ENCODE measurements around the gene CBFA2T3. TPM values are rescaled to one million over a fixed set of nuclear protein-coding genes. Genes with fewer than 3 reads are reported as not detected.

Gene CBFA2T3
- total and polyA plus RNA-seq, 2 donors (not counting 1 experiment from before 2014, with no cell fraction given) = 40.8 to 58.3 TPM

DNA sequence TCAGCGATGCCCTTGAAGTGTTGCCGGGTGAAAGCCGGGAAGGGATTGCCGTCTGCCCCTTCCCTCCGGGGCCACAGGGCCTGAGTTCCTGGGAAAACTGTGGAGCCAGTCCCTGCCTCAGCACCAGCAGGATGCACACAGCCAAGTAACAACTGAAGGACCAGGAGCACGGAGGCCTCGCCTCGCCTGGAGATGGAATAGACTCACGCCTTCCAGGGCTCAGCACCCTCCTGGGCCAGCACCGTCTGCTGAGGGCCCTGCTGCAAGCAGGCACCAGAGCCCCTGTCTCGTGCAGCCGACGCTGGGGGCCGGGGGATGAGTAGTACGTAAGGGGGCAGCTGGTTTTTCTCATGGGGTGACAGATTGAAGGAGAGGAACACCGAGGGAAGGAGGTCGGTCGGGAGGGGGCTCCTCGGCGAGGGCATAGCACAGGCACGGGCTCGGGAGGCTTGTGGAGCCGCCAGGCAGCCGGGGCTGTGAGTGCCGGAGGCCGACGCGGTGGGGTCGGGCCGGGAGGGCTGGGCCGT lies 6.4 kb downstream of the CBFA2T3 start:
- Mint-ChIP-seq H3K27ac (peak overlapping the region; percentile 77), H3K9me3 (ENCODE audit: insufficient read depth) (no peaks in the 10 kb centered on the region), H3K4me1 (peaks cover 95% of the 10 kb centered on the region), H3K27me3 (no peaks in the 10 kb centered on the region), H3K4me3 (peak overlapping the region; percentile 49)
- Histone ChIP-seq H3K36me3 (replicated peaks in 1 of 2; ENCODE audit: control extremely low read depth in 1 of 2, control insufficient read depth in 1 of 2, extremely low read depth in 1 of 2, insufficient read depth in 2 of 2, low read length in 1 of 2) (peaks cover 0 to 7% of the 10 kb centered on the region in 2 experiments), H3K27ac (ENCODE audit: low read length in 2 of 2) (peak overlapping the region in 1 of 2 donors; percentile 84), H3K4me3 (ENCODE audit: control extremely low read depth in 1 of 5, extremely low read depth in 1 of 5, insufficient read depth in 1 of 5, low read depth in 2 of 5, low read length in 4 of 5) (no peak overlapping the region), H3K27me3 (replicated peaks in 1 of 4; ENCODE audit: control extremely low read depth in 1 of 4, control insufficient read depth in 3 of 4, insufficient read depth in 4 of 4, low read length in 3 of 4) (no peaks in the 10 kb centered on the region), H4K20me1 (ENCODE audit: control insufficient read depth, insufficient read depth, low read length, poor library complexity, severe bottlenecking) (peaks cover 37% of the 10 kb centered on the region), H3K79me2 (ENCODE audit: control insufficient read depth, insufficient read depth, low read length) (peaks cover 97% of the 10 kb centered on the region), H3K9ac (ENCODE audit: low read length) (no peak overlapping the region), H3K4me2 (replicated peaks; ENCODE audit: low read depth, low read length, poor library complexity, severe bottlenecking) (peak overlapping the region; percentile 88), H3K9me3 (ENCODE audit: control extremely low read depth in 1 of 3, control insufficient read depth in 2 of 3, insufficient read depth in 1 of 3, low read length in 2 of 3) (peaks cover 0 to 4% (median 0%) of the 10 kb centered on the region in 3 donors), H2AFZ (ENCODE audit: insufficient read depth, low read depth, low read length, poor library complexity, severe bottlenecking) (no peak overlapping the region), H3K4me1 (ENCODE audit: control insufficient read depth in 2 of 2, insufficient read depth in 2 of 2, low read length in 2 of 2) (peaks cover 99 to 100% of the 10 kb centered on the region in 2 donors)
- intact Hi-C loops (cut with micrococcal nuclease) = no loop called here
- CTCF ChIA-PET = interaction anchor here (1.1 to 1.3 kb wide), 2 partner anchors 12 to 26 kb away, joined by 3 read pairs; no protein-coding TSS in a partner anchor
- ATAC-seq (ENCODE audit: low read depth) (no peak), DNase-seq (peak; percentile 36)
- WGBS (ENCODE audit: insufficient coverage) = 90% methylated on average over 18 of the region's 31 CpGs
- POLR2A ChIA-PET = interaction anchor here (0.9 to 4.8 kb wide), 4 partner anchors 7 to 13 kb away, joined by 4 to 53 read pairs (median 14); partner anchors contain the start of gene CBFA2T3
- TF ChIP-seq EZH2 (IDR thresholded peaks at IDR 0.05; ENCODE audit: borderline replicate concordance, insufficient read depth, low read depth, low read length, poor library complexity, severe bottlenecking) = no peak
- TF ChIP-seq, protein P1, sequence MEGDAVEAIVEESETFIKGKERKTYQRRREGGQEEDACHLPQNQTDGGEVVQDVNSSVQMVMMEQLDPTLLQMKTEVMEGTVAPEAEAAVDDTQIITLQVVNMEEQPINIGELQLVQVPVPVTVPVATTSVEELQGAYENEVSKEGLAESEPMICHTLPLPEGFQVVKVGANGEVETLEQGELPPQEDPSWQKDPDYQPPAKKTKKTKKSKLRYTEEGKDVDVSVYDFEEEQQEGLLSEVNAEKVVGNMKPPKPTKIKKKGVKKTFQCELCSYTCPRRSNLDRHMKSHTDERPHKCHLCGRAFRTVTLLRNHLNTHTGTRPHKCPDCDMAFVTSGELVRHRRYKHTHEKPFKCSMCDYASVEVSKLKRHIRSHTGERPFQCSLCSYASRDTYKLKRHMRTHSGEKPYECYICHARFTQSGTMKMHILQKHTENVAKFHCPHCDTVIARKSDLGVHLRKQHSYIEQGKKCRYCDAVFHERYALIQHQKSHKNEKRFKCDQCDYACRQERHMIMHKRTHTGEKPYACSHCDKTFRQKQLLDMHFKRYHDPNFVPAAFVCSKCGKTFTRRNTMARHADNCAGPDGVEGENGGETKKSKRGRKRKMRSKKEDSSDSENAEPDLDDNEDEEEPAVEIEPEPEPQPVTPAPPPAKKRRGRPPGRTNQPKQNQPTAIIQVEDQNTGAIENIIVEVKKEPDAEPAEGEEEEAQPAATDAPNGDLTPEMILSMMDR (IDR thresholded peaks at IDR 0.05) = no peak

DNA sequence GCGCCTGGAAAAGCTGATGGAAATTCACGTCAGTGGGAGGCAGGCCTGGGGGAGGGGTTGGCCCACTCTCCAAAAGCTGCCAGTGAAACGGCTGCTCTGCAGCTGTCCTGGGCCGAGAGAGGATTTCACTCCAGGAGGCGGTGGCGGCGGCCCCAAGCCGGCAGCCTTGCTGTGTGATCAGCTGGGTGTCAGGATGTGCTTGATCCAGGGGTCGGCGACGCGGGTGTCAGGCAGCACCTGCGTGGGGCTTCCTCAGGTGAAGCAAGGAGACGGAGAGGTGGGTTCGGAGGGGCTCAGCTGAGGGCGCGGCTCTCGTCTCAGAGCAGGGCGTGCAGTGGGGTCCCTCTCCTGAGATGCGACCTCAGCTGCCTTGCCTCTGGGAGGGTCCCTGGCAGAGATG lies 7.0 kb downstream of the CBFA2T3 start:
- Histone ChIP-seq H3K4me1 (ENCODE audit: control insufficient read depth in 2 of 2, insufficient read depth in 2 of 2, low read length in 2 of 2) (peaks cover 97 to 99% of the 10 kb centered on the region in 2 donors), H2AFZ (ENCODE audit: insufficient read depth, low read depth, low read length, poor library complexity, severe bottlenecking) (no peak overlapping the region), H3K79me2 (ENCODE audit: control insufficient read depth, insufficient read depth, low read length) (peaks cover 93% of the 10 kb centered on the region), H3K27ac (ENCODE audit: low read length in 2 of 2) (peak overlapping the region; percentile 77 to 91), H3K4me3 (ENCODE audit: control extremely low read depth in 1 of 5, extremely low read depth in 1 of 5, insufficient read depth in 1 of 5, low read depth in 2 of 5, low read length in 4 of 5) (no peak overlapping the region), H3K36me3 (replicated peaks in 1 of 2; ENCODE audit: control extremely low read depth in 1 of 2, control insufficient read depth in 1 of 2, extremely low read depth in 1 of 2, insufficient read depth in 2 of 2, low read length in 1 of 2) (peaks cover 0 to 7% of the 10 kb centered on the region in 2 experiments), H3K9me3 (ENCODE audit: control extremely low read depth in 1 of 3, control insufficient read depth in 2 of 3, insufficient read depth in 1 of 3, low read length in 2 of 3) (peaks cover 0 to 4% (median 0%) of the 10 kb centered on the region in 3 donors), H4K20me1 (ENCODE audit: control insufficient read depth, insufficient read depth, low read length, poor library complexity, severe bottlenecking) (peaks cover 37% of the 10 kb centered on the region), H3K27me3 (replicated peaks in 1 of 4; ENCODE audit: control extremely low read depth in 1 of 4, control insufficient read depth in 3 of 4, insufficient read depth in 4 of 4, low read length in 3 of 4) (no peaks in the 10 kb centered on the region), H3K4me2 (replicated peaks; ENCODE audit: low read depth, low read length, poor library complexity, severe bottlenecking) (peak overlapping the region; percentile 88), H3K9ac (ENCODE audit: low read length) (no peak overlapping the region)
- no peak for TF ChIP-seq EZH2 (IDR thresholded peaks at IDR 0.05; ENCODE audit: borderline replicate concordance, insufficient read depth, low read depth, low read length, poor library complexity, severe bottlenecking)
- TF ChIP-seq, protein P1 (IDR thresholded peaks at IDR 0.05) = no peak
- no peaks in the 10 kb centered on the region for H3K27me3 Mint-ChIP-seq
- peak overlapping the region; percentile 94 for H3K27ac Mint-ChIP-seq
- H3K4me1 Mint-ChIP-seq = peaks cover 95% of the 10 kb centered on the region
- ATAC-seq (ENCODE audit: low read depth) = no peak
- ChIA-PET CTCF (interaction anchor here (1.1 to 1.3 kb wide), 2 partner anchors 12 to 26 kb away, joined by 3 read pairs; no protein-coding TSS in a partner anchor), POLR2A (interaction anchor here (3.2 to 4.8 kb wide), 2 partner anchors 7 to 11 kb away, joined by 9 to 53 read pairs; partner anchors contain the start of gene CBFA2T3)
- intact Hi-C loops (cut with micrococcal nuclease) = no loop called here
- peak overlapping the region; percentile 49 for H3K4me3 Mint-ChIP-seq
- peak; percentile 38 for DNase-seq
- 90% methylated on average over 19 of the region's 20 CpGs for WGBS (ENCODE audit: insufficient coverage)
- no peaks in the 10 kb centered on the region for H3K9me3 Mint-ChIP-seq (ENCODE audit: insufficient read depth)

All from B cell (primary cell).